Lung (tissue), 12 donors: ENCODE results near the gene VSNL1. TPM values are rescaled to one million over a fixed set of nuclear protein-coding genes. Genes with fewer than 3 reads are reported as not detected.

Experiments used
- ATAC-seq: fragments of 200-7000 bp; cut with Tn5 transposase; one replicate; pipeline ENCODE4 v1.9.1; 2020; ENCODE audit warnings: moderate number of reproducible peaks; ENCODE audit not compliant: insufficient read depth, low FRiP score
- DNase-seq, 3 donors: peaks; one replicate each; pipeline ENCODE4 v3.0.0-alpha.2; 2013 to 2017
- H3K27ac ChIP-seq, 2 donors: one replicate each; pipeline ENCODE4 v1.5.1; 2013; ENCODE audit warnings: mild to moderate bottlenecking in 2 of 2, moderate library complexity in 2 of 2, control low read depth in 1 of 2, inconsistent platforms in 1 of 2, low read depth in 1 of 2, low read length in 1 of 2
- H3K27me3 ChIP-seq, 3 donors: one replicate each; pipeline ENCODE4 v1.5.1; 2013; ENCODE audit warnings: low read length in 2 of 3; ENCODE audit not compliant: control insufficient read depth in 3 of 3, insufficient read depth in 3 of 3
- H3K36me3 ChIP-seq, 4 donors: one replicate each; pipeline ENCODE4 v1.5.1; 2013; ENCODE audit warnings: low read length in 4 of 4, mild to moderate bottlenecking in 1 of 4, moderate library complexity in 1 of 4; ENCODE audit not compliant: control insufficient read depth in 4 of 4, insufficient read depth in 4 of 4
- H3K4me1 ChIP-seq, 5 donors: one replicate each; pipeline ENCODE4 v1.5.1; 2013; ENCODE audit warnings: low read length in 5 of 5, mild to moderate bottlenecking in 2 of 5, moderate library complexity in 1 of 5; ENCODE audit not compliant: control insufficient read depth in 5 of 5, insufficient read depth in 5 of 5
- H3K4me3 ChIP-seq: one replicate; pipeline ENCODE4 v1.5.1; 2013; ENCODE audit warnings: mild to moderate bottlenecking, control low read depth, moderate library complexity
- H3K9ac ChIP-seq, 2 donors: one replicate each; pipeline ENCODE4 v1.5.1; 2013; ENCODE audit warnings: low read length in 2 of 2, control low read depth in 1 of 2; ENCODE audit not compliant: insufficient read depth in 1 of 2
- H3K9me3 ChIP-seq, 4 donors: one replicate each; pipeline ENCODE4 v1.5.1; 2013; ENCODE audit warnings: low read length in 3 of 4, mild to moderate bottlenecking in 1 of 4, moderate library complexity in 1 of 4; ENCODE audit not compliant: control insufficient read depth in 4 of 4, insufficient read depth in 3 of 4
- WGBS, 2 donors: extraction: QIAGEN DNeasy Blood & Tissue Kit; methylation state at CpG; one replicate each; pipeline ENCODE4 v1.1.7; 2013; 5-methylcytosine and 5-hydroxymethylcytosine counted together
- polyA plus RNA-seq, 2 donors: library from polyadenylated mRNA; stranded (reverse); fragments of 200-250 nt; gene quantifications; one replicate each; pipeline ENCODE4 v1.2.1, GENCODE V29; 2013
- total RNA-seq, 2 donors: library from RNA; depleted of rRNA in 1 of 2; stranded (reverse); fragments of >200 nt in 1 of 2; gene quantifications; one replicate each; pipeline ENCODE4 v1.2.1, GENCODE V29; 2014 to 2021
- TF ChIP-seq, protein P1 (sequence below): IDR thresholded peaks from 2 replicates; pipeline ENCODE4 v1.5.1; 2012; ENCODE audit warnings: mild to moderate bottlenecking; ENCODE audit errors: control extremely low read depth, extremely low read depth
- donor health status: control.
- donor health status: control.
- donor health status: Bipolar disorder and iron deficiency.
- donor health status: healthy.
- donor health status: DM: yes; HTN: yes; CAD: no.

VSNL1 gene
- total and polyA plus RNA-seq, 4 donors, result 0.87 to 6.9 (median 1.5) TPM

DNA sequence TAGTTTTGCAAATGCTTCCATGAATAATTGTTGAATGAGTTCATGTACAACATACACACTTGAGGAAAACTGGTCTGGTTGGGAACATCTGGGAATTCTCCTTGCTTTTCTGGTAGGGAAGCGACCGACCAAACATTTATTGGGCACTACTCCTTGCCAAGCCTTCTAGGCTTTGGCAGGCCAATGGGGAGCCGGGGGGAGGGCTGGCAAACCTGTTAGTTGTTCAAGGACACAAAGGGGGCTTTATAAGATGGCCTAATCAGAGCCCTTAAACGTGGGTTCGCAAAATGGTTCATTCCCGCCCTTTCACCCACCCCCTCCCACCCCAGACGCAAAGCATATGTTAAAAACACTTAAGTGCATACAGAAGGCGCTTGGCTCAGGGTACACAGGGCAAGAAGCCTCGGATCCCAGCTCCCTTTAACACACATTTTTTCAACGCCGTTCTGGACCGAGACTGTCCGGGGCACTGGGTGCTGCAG lies 844 bp upstream of the VSNL1 start:
- peak; percentile 80 to 85 (median 83) for DNase-seq
- peaks cover 0 to 10% (median 8%) of the 10 kb centered on the region in 3 donors for H3K27me3 ChIP-seq
- H3K9me3 ChIP-seq, result no peaks in the 10 kb centered on the region
- H3K4me1 ChIP-seq, result peaks cover 0 to 14% (median 5%) of the 10 kb centered on the region in 5 donors
- peak overlapping the region; percentile 74 to 93 for H3K9ac ChIP-seq
- peak overlapping the region; percentile 39 for H3K4me3 ChIP-seq
- peak; percentile 17 for ATAC-seq
- peak overlapping the region; percentile 21 to 71 for H3K27ac ChIP-seq
- TF ChIP-seq, protein P1, sequence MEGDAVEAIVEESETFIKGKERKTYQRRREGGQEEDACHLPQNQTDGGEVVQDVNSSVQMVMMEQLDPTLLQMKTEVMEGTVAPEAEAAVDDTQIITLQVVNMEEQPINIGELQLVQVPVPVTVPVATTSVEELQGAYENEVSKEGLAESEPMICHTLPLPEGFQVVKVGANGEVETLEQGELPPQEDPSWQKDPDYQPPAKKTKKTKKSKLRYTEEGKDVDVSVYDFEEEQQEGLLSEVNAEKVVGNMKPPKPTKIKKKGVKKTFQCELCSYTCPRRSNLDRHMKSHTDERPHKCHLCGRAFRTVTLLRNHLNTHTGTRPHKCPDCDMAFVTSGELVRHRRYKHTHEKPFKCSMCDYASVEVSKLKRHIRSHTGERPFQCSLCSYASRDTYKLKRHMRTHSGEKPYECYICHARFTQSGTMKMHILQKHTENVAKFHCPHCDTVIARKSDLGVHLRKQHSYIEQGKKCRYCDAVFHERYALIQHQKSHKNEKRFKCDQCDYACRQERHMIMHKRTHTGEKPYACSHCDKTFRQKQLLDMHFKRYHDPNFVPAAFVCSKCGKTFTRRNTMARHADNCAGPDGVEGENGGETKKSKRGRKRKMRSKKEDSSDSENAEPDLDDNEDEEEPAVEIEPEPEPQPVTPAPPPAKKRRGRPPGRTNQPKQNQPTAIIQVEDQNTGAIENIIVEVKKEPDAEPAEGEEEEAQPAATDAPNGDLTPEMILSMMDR, result no peak
- no peaks in the 10 kb centered on the region for H3K36me3 ChIP-seq
- 6% methylated on average over 13 of the region's 13 CpGs for WGBS, 2 donors

GRCh38 chr2:17540813-17541530 lies 476 bp downstream of the VSNL1 start:
- Histone ChIP-seq H3K36me3 (no peaks in the 10 kb centered on the region), H3K9me3 (no peaks in the 10 kb centered on the region), H3K4me3 (no peak overlapping the region), H3K9ac (peak overlapping the region in 1 of 2 donors; percentile 54), H3K27ac (peak overlapping the region in 1 of 2 donors; percentile 71), H3K4me1 (peaks cover 0 to 17% (median 5%) of the 10 kb centered on the region in 5 donors), H3K27me3 (peaks cover 0 to 10% (median 8%) of the 10 kb centered on the region in 3 donors)
- WGBS, 2 donors, result 3 to 4% methylated on average over 21 of the region's 21 CpGs
- ATAC-seq, result no peak
- TF ChIP-seq, protein P1, result no peak
- no peak for DNase-seq

DNA sequence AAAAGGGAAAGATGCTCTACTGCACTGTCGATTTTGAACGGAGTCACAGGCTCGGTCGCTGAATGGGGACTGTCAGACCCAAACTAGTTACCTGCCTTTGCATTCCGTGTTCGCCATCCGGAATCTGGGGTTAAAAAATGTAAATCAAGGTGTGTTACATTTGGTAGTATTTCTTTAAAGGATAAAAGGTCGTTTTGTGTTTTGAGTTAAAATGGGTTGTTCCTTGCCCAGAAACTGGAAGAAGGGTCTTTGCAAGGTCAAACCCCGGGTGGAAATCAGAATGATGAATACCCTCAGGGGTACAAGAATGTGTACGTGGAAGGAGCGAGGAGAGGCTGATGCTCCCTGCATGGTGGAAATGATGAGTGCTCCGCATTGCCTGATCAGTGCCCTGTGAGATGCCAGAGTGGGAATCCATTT lies 1.0 kb downstream of the VSNL1 start:
- TF ChIP-seq, protein P1, result no peak
- Histone ChIP-seq H3K27ac (no peak overlapping the region), H3K27me3 (peaks cover 0 to 10% (median 8%) of the 10 kb centered on the region in 3 donors), H3K4me3 (no peak overlapping the region), H3K9ac (peak overlapping the region in 1 of 2 donors; percentile 54), H3K36me3 (no peaks in the 10 kb centered on the region), H3K9me3 (no peaks in the 10 kb centered on the region), H3K4me1 (peaks cover 0 to 17% (median 5%) of the 10 kb centered on the region in 5 donors)
- ATAC-seq (no peak), DNase-seq (no peak)
- WGBS, 2 donors, result 8 to 9% methylated on average over 12 of the region's 12 CpGs
